ENCODE data around the gene STPG4. TPM values are rescaled to one million over a fixed set of nuclear protein-coding genes. Genes with fewer than 3 reads are reported as not detected.
"Not testable (repeated sequence)": the region's sequence is repeated elsewhere in the genome, so short reads cannot be mapped to it uniquely, and the experiment has no call there.

The STPG4 gene
- total RNA-seq, 1 donor from 2014 or later = 0.60 TPM

- DNase-seq; POLR2A ChIA-PET; intact Hi-C loops (cut with micrococcal nuclease); H3K27ac Mint-ChIP-seq; H3K27me3 Mint-ChIP-seq; ATAC-seq (ENCODE audit: low read depth); H3K4me3 Mint-ChIP-seq; H3K4me1 Mint-ChIP-seq; CTCF ChIA-PET; H3K36me3 Mint-ChIP-seq (ENCODE audit: low read depth); H3K9me3 Mint-ChIP-seq: not testable (repeated sequence)
Measured at GRCh38 chr2:47106231-47106630, 48.9 kb downstream of the STPG4 start.

GRCh38 chr2:47099712-47100111 lies 55.4 kb downstream of the STPG4 start:
- DNase-seq; H3K4me1 Mint-ChIP-seq; H3K4me3 Mint-ChIP-seq; intact Hi-C loops (cut with micrococcal nuclease); H3K27ac Mint-ChIP-seq; H3K9me3 Mint-ChIP-seq; H3K27me3 Mint-ChIP-seq; H3K36me3 Mint-ChIP-seq (ENCODE audit: low read depth); ATAC-seq (ENCODE audit: low read depth); POLR2A ChIA-PET; CTCF ChIA-PET: not testable (repeated sequence)

- ChIA-PET CTCF (no interaction called here), POLR2A (no interaction called here)
- H3K27me3 Mint-ChIP-seq = no peaks in the 10 kb centered on the region
- no peaks in the 10 kb centered on the region for H3K36me3 Mint-ChIP-seq (ENCODE audit: low read depth)
- intact Hi-C loops (cut with micrococcal nuclease) = no loop called here
- no peaks in the 10 kb centered on the region for H3K4me1 Mint-ChIP-seq
- DNase-seq = no peak
- TF ChIP-seq, protein P1, sequence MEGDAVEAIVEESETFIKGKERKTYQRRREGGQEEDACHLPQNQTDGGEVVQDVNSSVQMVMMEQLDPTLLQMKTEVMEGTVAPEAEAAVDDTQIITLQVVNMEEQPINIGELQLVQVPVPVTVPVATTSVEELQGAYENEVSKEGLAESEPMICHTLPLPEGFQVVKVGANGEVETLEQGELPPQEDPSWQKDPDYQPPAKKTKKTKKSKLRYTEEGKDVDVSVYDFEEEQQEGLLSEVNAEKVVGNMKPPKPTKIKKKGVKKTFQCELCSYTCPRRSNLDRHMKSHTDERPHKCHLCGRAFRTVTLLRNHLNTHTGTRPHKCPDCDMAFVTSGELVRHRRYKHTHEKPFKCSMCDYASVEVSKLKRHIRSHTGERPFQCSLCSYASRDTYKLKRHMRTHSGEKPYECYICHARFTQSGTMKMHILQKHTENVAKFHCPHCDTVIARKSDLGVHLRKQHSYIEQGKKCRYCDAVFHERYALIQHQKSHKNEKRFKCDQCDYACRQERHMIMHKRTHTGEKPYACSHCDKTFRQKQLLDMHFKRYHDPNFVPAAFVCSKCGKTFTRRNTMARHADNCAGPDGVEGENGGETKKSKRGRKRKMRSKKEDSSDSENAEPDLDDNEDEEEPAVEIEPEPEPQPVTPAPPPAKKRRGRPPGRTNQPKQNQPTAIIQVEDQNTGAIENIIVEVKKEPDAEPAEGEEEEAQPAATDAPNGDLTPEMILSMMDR (IDR thresholded peaks at IDR 0.05) = no peak
- H3K4me3 Mint-ChIP-seq = no peak overlapping the region
- no peak for ATAC-seq (ENCODE audit: low read depth)
- H3K9me3 Mint-ChIP-seq = no peaks in the 10 kb centered on the region
- H3K27ac Mint-ChIP-seq = no peak overlapping the region
Measured at GRCh38 chr2:47098953-47099352, 56.2 kb downstream of the STPG4 start.

DNA sequence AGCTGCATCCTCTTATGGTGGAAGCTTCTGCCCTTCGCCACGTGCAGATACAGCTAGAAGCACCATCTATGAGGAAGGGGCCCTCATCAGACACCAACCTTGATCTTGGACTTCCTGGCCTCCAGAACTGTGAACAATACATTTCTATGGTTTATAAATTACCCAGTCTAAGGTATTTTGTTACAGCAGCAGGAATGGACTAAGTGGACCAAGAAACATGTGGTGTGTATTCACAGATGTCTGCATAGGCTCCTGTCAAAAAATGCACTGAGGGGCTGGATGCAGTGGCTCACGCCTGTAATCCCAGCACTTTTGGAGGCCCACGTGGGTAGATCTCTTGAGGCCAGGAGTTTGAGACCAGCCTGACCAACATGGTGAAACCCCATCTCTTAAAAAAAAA lies 57.5 kb downstream of the STPG4 start:
- no peak for DNase-seq
- ATAC-seq (ENCODE audit: low read depth) = no peak
- TF ChIP-seq, protein P1 (IDR thresholded peaks at IDR 0.05) = no peak
- no peak overlapping the region for H3K27ac Mint-ChIP-seq
- ChIA-PET CTCF (no interaction called here), POLR2A (no interaction called here)
- intact Hi-C loops (cut with micrococcal nuclease) = no loop called here
- no peaks in the 10 kb centered on the region for H3K4me1 Mint-ChIP-seq
- no peak overlapping the region for H3K4me3 Mint-ChIP-seq
- H3K36me3 Mint-ChIP-seq (ENCODE audit: low read depth) = no peaks in the 10 kb centered on the region
- no peaks in the 10 kb centered on the region for H3K9me3 Mint-ChIP-seq
- no peaks in the 10 kb centered on the region for H3K27me3 Mint-ChIP-seq

- no peaks in the 10 kb centered on the region for H3K36me3 Mint-ChIP-seq (ENCODE audit: low read depth)
- no peaks in the 10 kb centered on the region for H3K9me3 Mint-ChIP-seq
- no peaks in the 10 kb centered on the region for H3K4me1 Mint-ChIP-seq
- POLR2A ChIA-PET = no interaction called here
- CTCF ChIA-PET = no interaction called here
- no peaks in the 10 kb centered on the region for H3K27me3 Mint-ChIP-seq
- intact Hi-C loops (cut with micrococcal nuclease) = no loop called here
- H3K27ac Mint-ChIP-seq = no peak overlapping the region
- TF ChIP-seq, protein P1 (IDR thresholded peaks at IDR 0.05) = no peak
- ATAC-seq (ENCODE audit: low read depth) = no peak
- no peak for DNase-seq
- no peak overlapping the region for H3K4me3 Mint-ChIP-seq
Measured at GRCh38 chr2:47096451-47096850, 58.7 kb downstream of the STPG4 start.

GRCh38 chr2:47095349-47096020 lies 59.6 kb downstream of the STPG4 start:
- intact Hi-C loops (cut with micrococcal nuclease) = no loop called here
- ChIA-PET POLR2A (no interaction called here), CTCF (no interaction called here)
- DNase-seq (no peak), ATAC-seq (ENCODE audit: low read depth) (no peak)
- H3K4me3 Mint-ChIP-seq = no peak overlapping the region
- H3K27ac Mint-ChIP-seq = no peak overlapping the region
- no peaks in the 10 kb centered on the region for H3K27me3 Mint-ChIP-seq
- TF ChIP-seq, protein P1 (IDR thresholded peaks at IDR 0.05) = no peak
- no peaks in the 10 kb centered on the region for H3K9me3 Mint-ChIP-seq
- no peaks in the 10 kb centered on the region for H3K36me3 Mint-ChIP-seq (ENCODE audit: low read depth)
- H3K4me1 Mint-ChIP-seq = peaks cover 4% of the 10 kb centered on the region

Data from activated B cell treated with CpG ODN at 0.5 μM for 24 hours (primary cell).